Astrocyte (in vitro differentiated cells and primary cell): Measurements from ENCODE around the gene ANKRD60.

ENCODE experiments used
- CTCF ChIP-seq: IDR thresholded peaks from 2 replicates; pipeline ENCODE4 v1.5.1; 2011; ENCODE audit warnings: low read depth, mild to moderate bottlenecking, inconsistent platforms, low read length, moderate library complexity; ENCODE audit not compliant: insufficient read depth
- EZH2 ChIP-seq: IDR thresholded peaks from 2 replicates; pipeline ENCODE4 v1.6.1; 2012; ENCODE audit warnings: mild to moderate bottlenecking, low read length, inconsistent platforms; ENCODE audit not compliant: insufficient read depth

GRCh38 chr20:58218665-58219341, 9.7 kb downstream of the ANKRD60 start:
- TF ChIP-seq CTCF = no peak
- TF ChIP-seq EZH2 = no peak
